GM23248 (cell line): ENCODE measurements around the gene FGFBP3.

Experiments
- EZH2 ChIP-seq: fragments of 200-600 bp; sonication (generic); IDR thresholded peaks from 2 replicates; pipeline ENCODE4 v1.6.1; 2018; ENCODE audit warnings: antibody characterized with exemption, mild to moderate bottlenecking; ENCODE audit not compliant: insufficient read depth, poor library complexity, severe bottlenecking
- EZH2phosphoT487 ChIP-seq: fragments of 200-600 bp; sonication (generic); IDR thresholded peaks from 2 replicates; pipeline ENCODE4 v1.6.1; 2018; ENCODE audit warnings: antibody characterized with exemption, moderate library complexity, mild to moderate bottlenecking, low read depth; ENCODE audit not compliant: insufficient read depth

DNA sequence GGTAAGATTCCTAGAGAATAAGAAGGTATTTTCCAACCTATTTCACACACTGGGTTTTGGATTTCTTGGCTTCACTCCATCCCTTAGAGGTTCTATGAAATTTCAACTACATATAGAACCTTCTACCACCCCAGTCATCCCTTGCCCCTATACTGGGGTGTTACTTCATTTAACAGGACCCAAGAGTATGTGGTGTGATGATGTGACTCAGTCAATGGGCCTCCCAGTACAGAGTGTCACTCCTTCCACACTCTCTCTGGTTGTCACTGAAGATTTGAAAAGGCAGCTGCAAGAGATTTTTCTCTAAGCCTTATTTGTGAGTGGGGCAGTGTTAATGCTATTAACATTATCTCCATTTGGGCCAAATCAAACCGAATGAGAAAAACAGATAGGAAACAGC is 33.5 kb downstream of the FGFBP3 start:
- TF ChIP-seq EZH2: no peak
- TF ChIP-seq EZH2phosphoT487: no peak
